Kidney (tissue), 14 donors: ENCODE results near the gene SHROOM2. TPM values are rescaled to one million over a fixed set of nuclear protein-coding genes. Genes with fewer than 3 reads are reported as not detected.

Source experiments
- DNase-seq, 5 donors: peaks; one replicate each; pipeline ENCODE4 v3.0.0-alpha.2; 2013 to 2020
- FAIRE-seq: peaks from 2 replicates; lab custom pipeline; 2012; peaks lifted over from hg19 to GRCh38; lab: Jason Lieb, UNC
- H3K27ac ChIP-seq, 2 donors: one replicate each; pipeline ENCODE4 v1.7.0; 2013; ENCODE audit warnings: low read depth in 2 of 2, low read length in 2 of 2, inconsistent platforms in 1 of 2
- H3K27me3 ChIP-seq: one replicate; pipeline ENCODE4 v1.7.1; 2013; ENCODE audit warnings: low read length, inconsistent platforms; ENCODE audit not compliant: control insufficient read depth, insufficient read depth
- H3K36me3 ChIP-seq, 3 donors: one replicate each; pipeline versions ENCODE4 v1.7.0 to v1.7.1; 2013; ENCODE audit warnings: low read length in 3 of 3, control low read depth in 1 of 3, inconsistent platforms in 1 of 3; ENCODE audit not compliant: insufficient read depth in 3 of 3, control insufficient read depth in 2 of 3
- H3K4me1 ChIP-seq, 3 donors: one replicate each; pipeline versions ENCODE4 v1.7.0 to v1.7.1; 2013; ENCODE audit warnings: low read length in 3 of 3, inconsistent platforms in 1 of 3, low read depth in 1 of 3; ENCODE audit not compliant: control insufficient read depth in 2 of 3, insufficient read depth in 2 of 3
- H3K4me3 ChIP-seq, 3 donors: one replicate each; pipeline versions ENCODE4 v1.7.0 to v1.8.1; 2013; ENCODE audit warnings: low read length in 3 of 3, control low read depth in 1 of 3, inconsistent platforms in 1 of 3
- H3K9ac ChIP-seq, 3 donors: one replicate each; pipeline versions ENCODE4 v1.7.0 to v1.7.1; 2013; ENCODE audit warnings: low read length in 3 of 3, control low read depth in 1 of 3, inconsistent platforms in 1 of 3
- H3K9me3 ChIP-seq, 3 donors: one replicate each; pipeline versions ENCODE4 v1.7.0 to v1.7.1; 2013; ENCODE audit warnings: low read length in 3 of 3, control low read depth in 1 of 3, inconsistent platforms in 1 of 3; ENCODE audit not compliant: control insufficient read depth in 2 of 3, insufficient read depth in 1 of 3
- CTCF ChIP-seq: IDR thresholded peaks from 3 replicates; pipeline ENCODE4 v1.5.1; 2012; ENCODE audit warnings: mild to moderate bottlenecking, moderate library complexity, borderline replicate concordance; ENCODE audit not compliant: insufficient read depth; ENCODE audit errors: extremely low read depth
- intact Hi-C: fragments of 100-400 bp; cut with DNase I; formaldehyde crosslinking; loops from one replicate; pipeline ENCODE4 v1.11.1; 2022
- polyA plus RNA-seq: library from polyadenylated mRNA; stranded (reverse); fragments of 350-450 nt; fragmentation: Illumina TruSeq; extraction: RNeasy Lipid Tissue Mini Kit (QIAGEN cat#74804); gene quantifications from one replicate; pipeline ENCODE4 v1.2.3, GENCODE V29; 2014; ENCODE audit warnings: low read depth, low replicate concordance; ENCODE audit not compliant: insufficient read depth
- total RNA-seq: library from RNA; stranded (reverse); fragmentation: NEBNext Ultra II Directional; extraction: Animal tissue kit (Norgen Biotek cat#: 25700); gene quantifications from one replicate; pipeline ENCODE4 v1.2.1, GENCODE V29; 2021
- donor health status: control.
- donor health status: control.
- donor health status: control.
- donor health status: control.
- donor health status: control.
- donor health status: DM: yes; HTN: yes; CAD: no.
- donor health status: Normal renal cell carcinoma (clear cell type).

Gene SHROOM2
- total and polyA plus RNA-seq, 2 donors from 2014 or later, result 3.5 to 11.8 TPM

- peaks cover 0 to 6% (median 0%) of the 10 kb centered on the region in 3 donors for H3K4me1 ChIP-seq
- no peak overlapping the region for H3K4me3 ChIP-seq
- no peak for TF ChIP-seq CTCF
- DNase-seq, result no peak
- H3K27ac ChIP-seq, result no peak overlapping the region
- H3K27me3 ChIP-seq, result no peaks in the 10 kb centered on the region
- no peaks in the 10 kb centered on the region for H3K36me3 ChIP-seq
- no peak for FAIRE-seq
- H3K9ac ChIP-seq, result no peak overlapping the region
- H3K9me3 ChIP-seq, result no peaks in the 10 kb centered on the region
- intact Hi-C loops, result no loop called here
These were observed 197.6 kb downstream of the SHROOM2 start for GRCh38 chrX:9983846-9984245.

- intact Hi-C loops, result no loop called here
- DNase-seq (no peak), FAIRE-seq (peak; percentile 70)
These were observed 202.5 kb downstream of the SHROOM2 start for GRCh38 chrX:9988762-9989161.

GRCh38 chrX:9992061-9992460, 205.8 kb downstream of the SHROOM2 start:
- FAIRE-seq (no peak), DNase-seq (no peak)
- H3K9me3 ChIP-seq, result no peaks in the 10 kb centered on the region
- H3K36me3 ChIP-seq, result no peaks in the 10 kb centered on the region
- H3K4me1 ChIP-seq, result no peaks in the 10 kb centered on the region
- no peak overlapping the region for H3K4me3 ChIP-seq
- no peak for TF ChIP-seq CTCF
- intact Hi-C loops, result no loop called here
- H3K27me3 ChIP-seq, result no peaks in the 10 kb centered on the region
- H3K27ac ChIP-seq, result no peak overlapping the region
- H3K9ac ChIP-seq, result no peak overlapping the region

More at GRCh38 chrX:9988762-9989161, 202.5 kb downstream of the SHROOM2 start:
- Histone ChIP-seq H3K9ac (no peak overlapping the region), H3K9me3 (no peaks in the 10 kb centered on the region), H3K4me3 (no peak overlapping the region), H3K27ac (no peak overlapping the region), H3K27me3 (no peaks in the 10 kb centered on the region), H3K36me3 (no peaks in the 10 kb centered on the region), H3K4me1 (no peaks in the 10 kb centered on the region)
- peak; percentile 35 for TF ChIP-seq CTCF

- Histone ChIP-seq H3K4me3 (no peak overlapping the region), H3K9ac (no peak overlapping the region), H3K27ac (no peak overlapping the region), H3K36me3 (no peaks in the 10 kb centered on the region), H3K27me3 (no peaks in the 10 kb centered on the region), H3K9me3 (no peaks in the 10 kb centered on the region), H3K4me1 (no peaks in the 10 kb centered on the region)
- intact Hi-C loops, result no loop called here
- FAIRE-seq (no peak), DNase-seq (no peak)
- no peak for TF ChIP-seq CTCF
These were observed 206.5 kb downstream of the SHROOM2 start for GRCh38 chrX:9992724-9993123.
